HepG2 (cell line): ENCODE data around the gene HLA-F. TPM values are rescaled to one million over a fixed set of nuclear protein-coding genes. Genes with fewer than 3 reads are reported as not detected.

Experiments used
- ATAC-seq: fragments of 200-7000 bp; cut with Tn5 transposase; 3 replicates; pipeline ENCODE4 v1.9.1; 2020; ENCODE audit warnings: mild to moderate bottlenecking, moderate library complexity
- BruUV-seq: library from RNA; stranded (reverse); fragments of 400-500 nt; replicated peaks from 2 replicates; lab custom pipeline; 2021; lab: Mats Ljungman, UMichigan
- CTCF ChIA-PET: fragments of 300-600 bp; formaldehyde crosslinking; extraction: SDS; loops from one replicate; lab custom pipeline; 2021; ENCODE audit warnings: low total read pairs, inconsistent platforms, low intra/inter-chr PET ratio; lab: Yijun Ruan, JAX
- POLR2A ChIA-PET: fragments of 350-600 bp; sonication (Branson Sonifier 250); formaldehyde crosslinking; loops from one replicate; lab custom pipeline; 2020; ENCODE audit warnings: antibody characterized with exemption, inconsistent platforms; lab: Yijun Ruan, JAX
- DNase-seq: peaks from one replicate; pipeline ENCODE4 v3.0.0-alpha.2; 2015; ENCODE audit warnings: low spot score
- FAIRE-seq: peaks from 3 replicates; lab custom pipeline; 2011; peaks lifted over from hg19 to GRCh38; lab: Jason Lieb, UNC
- H2AFZ ChIP-seq: one replicate; pipeline ENCODE4 v1.6.1; 2011; ENCODE audit warnings: low read length, inconsistent platforms
- H3K27ac ChIP-seq: fragments of 300-600 bp; 3 replicates; pipeline ENCODE4 v1.8.0; 2011; ENCODE audit warnings: mixed run types, mild to moderate bottlenecking, mixed read lengths, low read length, inconsistent platforms; ENCODE audit not compliant: insufficient read depth; ENCODE audit errors: extremely low read length
- H3K27me3 ChIP-seq, 2 experiments: fragments of 200-600 bp in 1 of 2; 2 replicates in 1 of 2; 3 replicates in 1 of 2; pipeline versions ENCODE4 v1.6.0 to v1.8.0; 2011; ENCODE audit warnings: low read length in 2 of 2, mild to moderate bottlenecking in 2 of 2, moderate library complexity in 2 of 2, inconsistent platforms in 1 of 2; ENCODE audit not compliant: insufficient read depth in 2 of 2, control insufficient read depth in 1 of 2
- H3K36me3 ChIP-seq, 2 experiments: fragments of 200-600 bp in 1 of 2; replicated peaks in 1 of 2; 2 replicates in 1 of 2; 3 replicates in 1 of 2; pipeline versions ENCODE4 v1.5.1 to v1.8.0; 2011; ENCODE audit warnings: low read length in 2 of 2, inconsistent platforms in 1 of 2; ENCODE audit not compliant: insufficient read depth in 2 of 2, control insufficient read depth in 1 of 2
- H3K4me1 ChIP-seq: 2 replicates; pipeline ENCODE4 v1.5.1; 2012; ENCODE audit warnings: low read length, inconsistent platforms; ENCODE audit not compliant: insufficient read depth
- H3K4me2 ChIP-seq: 2 replicates; pipeline ENCODE4 v1.6.0; 2011; ENCODE audit warnings: low read depth, low read length, inconsistent platforms
- H3K4me3 ChIP-seq, 3 experiments: fragments of 200-600 bp in 1 of 3; sonication (generic), shearing (Covaris generic) in 1 of 3; replicated peaks in 1 of 3; 2 replicates each; pipeline ENCODE4 v1.5.1; 2011 to 2016; ENCODE audit warnings: low read length in 3 of 3, inconsistent platforms in 2 of 3, low read depth in 2 of 3, mild to moderate bottlenecking in 2 of 3, control low read depth in 1 of 3, mixed read lengths in 1 of 3; ENCODE audit not compliant: insufficient read depth in 1 of 3
- H3K79me2 ChIP-seq: one replicate; pipeline ENCODE4 v1.6.1; 2011; ENCODE audit warnings: low read length, inconsistent platforms; ENCODE audit not compliant: insufficient read depth
- H3K9ac ChIP-seq: 2 replicates; pipeline ENCODE4 v1.6.0; 2011; ENCODE audit warnings: mild to moderate bottlenecking, low read depth, low read length, inconsistent platforms; ENCODE audit not compliant: insufficient read depth
- H3K9me3 ChIP-seq: 2 replicates; pipeline ENCODE4 v1.5.1; 2012; ENCODE audit warnings: mild to moderate bottlenecking, low read length
- H4K20me1 ChIP-seq: 2 replicates; pipeline ENCODE4 v1.6.0; 2011; ENCODE audit warnings: inconsistent platforms, mild to moderate bottlenecking, low read length, moderate library complexity; ENCODE audit not compliant: insufficient read depth
- DRAP1 ChIP-seq: IDR thresholded peaks from 2 replicates; pipeline ENCODE4 v1.6.1; 2016; ENCODE audit warnings: missing genetic modification reagents, missing compliant biosample characterization
- GATA4 ChIP-seq: sonication (generic); IDR thresholded peaks from 2 replicates; pipeline ENCODE4 v1.6.1; 2016; ENCODE audit warnings: antibody characterized with exemption, low read depth, borderline replicate concordance
- HOXA7 ChIP-seq: sonication (generic); formaldehyde crosslinking; IDR thresholded peaks from 2 replicates; pipeline ENCODE4 v1.8.1; 2022; ENCODE audit warnings: mild to moderate bottlenecking, missing genetic modification reagents, moderate library complexity
- MLX ChIP-seq: IDR thresholded peaks from 2 replicates; pipeline ENCODE4 v1.6.1; 2016
- PRMT3 ChIP-seq: sonication (generic); formaldehyde crosslinking; IDR thresholded peaks from 2 replicates; pipeline ENCODE4 v1.8.1; 2022; ENCODE audit warnings: low read depth, mild to moderate bottlenecking, moderate library complexity, missing genetic modification reagents, borderline replicate concordance
- RARG ChIP-seq: sonication (generic); formaldehyde crosslinking; IDR thresholded peaks from 2 replicates; pipeline ENCODE4 v1.4.0; 2020; ENCODE audit warnings: low read depth, mild to moderate bottlenecking, missing genetic modification reagents
- ZBED4 ChIP-seq: sonication (generic); formaldehyde crosslinking; IDR thresholded peaks from 2 replicates; pipeline ENCODE4 v1.4.0; 2020; ENCODE audit warnings: missing genetic modification reagents, borderline replicate concordance
- ZNF354B ChIP-seq: sonication (generic); formaldehyde crosslinking; IDR thresholded peaks from 2 replicates; pipeline ENCODE4 v1.8.0; 2022; ENCODE audit warnings: mild to moderate bottlenecking, missing genetic modification reagents
- ZNF513 ChIP-seq: sonication (generic); formaldehyde crosslinking; conservative IDR thresholded peaks from 2 replicates; pipeline ENCODE4 v1.5.0; 2020; ENCODE audit warnings: missing genetic modification reagents
- ZNF768 ChIP-seq: sonication (generic); formaldehyde crosslinking; IDR thresholded peaks from 2 replicates; pipeline ENCODE4 v1.4.0; 2020; ENCODE audit warnings: missing genetic modification reagents
- WGBS: methylation state at CpG from one replicate; pipeline ENCODE4 v1.1.6; 2017; ENCODE audit warnings: low lambda C conversion rate; 5-methylcytosine and 5-hydroxymethylcytosine counted together
- in situ Hi-C: cut with HindIII; loops from 2 replicates; pipeline ENCODE4 v1.10.0; 2017; ENCODE audit warnings: low pct_unique_long_range_greater_than_20kb; ENCODE audit not compliant: extremely low pct_ligation_motif_present
- intact Hi-C: fragments of 100-400 bp; cut with micrococcal nuclease; formaldehyde crosslinking; loops from one replicate; pipeline ENCODE4 v1.10.0; 2022; ENCODE audit not compliant: unreplicated experiment
- polyA plus RNA-seq, 8 experiments: library from polyadenylated mRNA; depleted of rRNA in 3 of 8; stranded (reverse) in 7 of 8; unstranded in 1 of 8; fragments of >200 nt; fragmentation: Illumina TruSeq in 4 of 8; extraction: Trizol in 4 of 8; gene quantifications; 2 replicates each; pipeline versions ENCODE4 v1.2.1 to v1.2.3, GENCODE V29; 2011 to 2016; ENCODE audit warnings: low read depth in 4 of 8, missing spikeins in 1 of 8, mixed read lengths in 1 of 8; ENCODE audit not compliant: insufficient read depth in 1 of 8
- total RNA-seq, 5 experiments: library from RNA; depleted of rRNA; stranded (reverse); fragments of >200 nt; fragmentation: Illumina TruSeq; extraction: Trizol; gene quantifications; 2 replicates each; pipeline ENCODE4 v1.2.3, GENCODE V29; 2016; ENCODE audit warnings: low read depth in 1 of 5

The HLA-F gene
- total and polyA plus RNA-seq, 2 of the 13 experiments (the other 11 are each of a cell fraction or from before 2014, with no cell fraction given), result 6.0 to 6.1 TPM

GRCh38 chr6:29709188-29709587 is 14.0 kb upstream of the HLA-F start:
- H3K79me2 ChIP-seq, result no peaks in the 10 kb centered on the region
- ATAC-seq, result no peak
- no peak overlapping the region for H3K9ac ChIP-seq
- ChIA-PET POLR2A (no interaction called here), CTCF (no interaction called here)
- peaks cover 0 to 6% of the 10 kb centered on the region in 2 experiments; a peak in 2 of 5 replicates for H3K27me3 ChIP-seq
- no peaks in the 10 kb centered on the region for H4K20me1 ChIP-seq
- no peak for DNase-seq
- in situ Hi-C loops, result no loop called here
- no peak overlapping the region for H3K4me2 ChIP-seq
- WGBS, result 2% methylated on average over 4 of the region's 4 CpGs
- H3K4me1 ChIP-seq, result peaks cover 10% of the 10 kb centered on the region
- BruUV-seq, result no TSS peak
- no peak overlapping the region for H3K4me3 ChIP-seq
- H2AFZ ChIP-seq, result no peak overlapping the region
- TF ChIP-seq ZNF768 (CRISPR knock-in tag), result no peak
- no peak for TF ChIP-seq ZNF354B (CRISPR knock-in tag)
- TF ChIP-seq GATA4, result no peak
- no peak for TF ChIP-seq HOXA7 (CRISPR knock-in tag)
- TF ChIP-seq DRAP1 (CRISPR knock-in tag), result no peak
- no peak for TF ChIP-seq PRMT3 (CRISPR knock-in tag)
- TF ChIP-seq ZNF513, result no peak
- no peak for TF ChIP-seq MLX (CRISPR knock-in tag)
- TF ChIP-seq ZBED4 (CRISPR knock-in tag), result no peak
- no peak for TF ChIP-seq RARG (CRISPR knock-in tag)
- no peaks in the 10 kb centered on the region for H3K9me3 ChIP-seq
- intact Hi-C loops, result loop anchor here (10.0 kb wide), 1 partner anchor 126 kb away; no protein-coding TSS in a partner anchor
- H3K27ac ChIP-seq, result no peak overlapping the region
- no peaks in the 10 kb centered on the region for H3K36me3 ChIP-seq
- no peak for FAIRE-seq
